PC-9 (cell line): ENCODE data around the gene HK3. TPM values are rescaled to one million over a fixed set of nuclear protein-coding genes. Genes with fewer than 3 reads are reported as not detected.
"Not testable (repeated sequence)": the region's sequence is repeated elsewhere in the genome, so short reads cannot be mapped to it uniquely, and the experiment has no call there.

ENCODE experiments used
- BruUV-seq: library from RNA; stranded (reverse); fragments of 400-500 nt; replicated peaks from 2 replicates; lab custom pipeline; 2021; lab: Mats Ljungman, UMichigan
- CTCF ChIA-PET: fragments of 300-600 bp; sonication (Branson Sonifier 250); formaldehyde crosslinking; loops from one replicate; lab custom pipeline; 2022; ENCODE audit warnings: antibody characterized with exemption; lab: Charles Lee
- POLR2A ChIA-PET: fragments of 300-600 bp; sonication (Branson Sonifier 250); formaldehyde crosslinking; loops from one replicate; lab custom pipeline; 2022; ENCODE audit warnings: antibody characterized with exemption; ENCODE audit not compliant: unreplicated experiment; lab: Charles Lee
- DNase-seq, 2 experiments: peaks; one replicate each; pipeline versions ENCODE4 v3.0.0 to v3.0.0-alpha.2; 2015 to 2022; ENCODE audit warnings: mixed read lengths in 1 of 2
- H2AFZ ChIP-seq: fragments of 200-600 bp; sonication (generic); 2 replicates; pipeline ENCODE4 v1.8.1; 2017; ENCODE audit warnings: antibody characterized with exemption
- H3F3A ChIP-seq: fragments of 200-600 bp; sonication (generic); 2 replicates; pipeline ENCODE4 v1.8.1; 2017; ENCODE audit warnings: antibody characterized with exemption, mild to moderate bottlenecking, low read depth; ENCODE audit not compliant: insufficient read depth
- H3K27ac ChIP-seq: fragments of 200-600 bp; sonication (generic); 2 replicates; pipeline ENCODE4 v1.6.1; 2016; ENCODE audit warnings: mixed run types
- H3K27me3 ChIP-seq: fragments of 200-600 bp; sonication (generic); 2 replicates; pipeline ENCODE4 v1.6.1; 2016; ENCODE audit warnings: low read depth, mixed run types; ENCODE audit not compliant: insufficient read depth
- H3K36me3 ChIP-seq: fragments of 200-600 bp; sonication (generic); 2 replicates; pipeline ENCODE4 v1.6.1; 2016; ENCODE audit warnings: low read depth, mixed run types
- H3K4me1 ChIP-seq: fragments of 200-600 bp; sonication (generic); replicated peaks from 2 replicates; pipeline ENCODE4 v1.6.1; 2016; ENCODE audit warnings: mixed run types; ENCODE audit not compliant: insufficient read depth
- H3K4me2 ChIP-seq: fragments of 200-600 bp; sonication (generic); 2 replicates; pipeline ENCODE4 v1.6.1; 2017; ENCODE audit warnings: mixed run types
- H3K4me3 ChIP-seq: fragments of 200-600 bp; sonication (generic); 2 replicates; pipeline ENCODE4 v1.6.1; 2016; ENCODE audit warnings: mixed run types
- H3K79me2 ChIP-seq: fragments of 200-600 bp; sonication (generic); 2 replicates; pipeline ENCODE4 v1.6.1; 2017; ENCODE audit warnings: low read depth, mixed run types
- H3K9me2 ChIP-seq: fragments of 200-600 bp; sonication (generic); 2 replicates; pipeline ENCODE4 v1.8.1; 2017; ENCODE audit warnings: mild to moderate bottlenecking; ENCODE audit not compliant: insufficient read depth
- H3K9me3 ChIP-seq: fragments of 200-600 bp; sonication (generic); 2 replicates; pipeline ENCODE4 v1.8.1; 2016; ENCODE audit warnings: low read depth; ENCODE audit not compliant: insufficient read depth
- H4K20me1 ChIP-seq: fragments of 200-600 bp; sonication (generic); 2 replicates; pipeline ENCODE4 v1.8.1; 2017; ENCODE audit not compliant: insufficient read depth
- CTCF ChIP-seq: fragments of 200-600 bp; sonication (generic); conservative IDR thresholded peaks from 2 replicates; pipeline ENCODE4 v1.6.1; 2017; ENCODE audit warnings: mixed run types, antibody characterized with exemption, mild to moderate bottlenecking, moderate library complexity
- EZH2 ChIP-seq: fragments of 200-600 bp; sonication (generic); IDR thresholded peaks from 2 replicates; pipeline ENCODE4 v1.8.0; 2017; ENCODE audit warnings: antibody characterized with exemption, low read depth
- intact Hi-C: fragments of 100-400 bp; cut with micrococcal nuclease; formaldehyde crosslinking; loops from one replicate; pipeline ENCODE4 v1.10.0; 2022; ENCODE audit not compliant: unreplicated experiment
- total RNA-seq: library from RNA; stranded (reverse); gene quantifications from 2 replicates; pipeline ENCODE4 v1.2.3, GENCODE V29; 2021

The HK3 gene
- total RNA-seq, 1 experiment from 2014 or later = not detected

GRCh38 chr5:176873541-176874172, 25.5 kb downstream of the HK3 start:
- Histone ChIP-seq H3K4me3 (no peak overlapping the region), H3K9me2 (no peaks in the 10 kb centered on the region), H3K27me3 (no peaks in the 10 kb centered on the region), H3K27ac (no peak overlapping the region), H4K20me1 (no peaks in the 10 kb centered on the region), H3K9me3 (no peaks in the 10 kb centered on the region), H3K79me2 (no peaks in the 10 kb centered on the region), H3K4me2 (no peak overlapping the region), H2AFZ (no peak overlapping the region), H3K36me3 (no peaks in the 10 kb centered on the region), H3K4me1 (no peaks in the 10 kb centered on the region), H3F3A (no peaks in the 10 kb centered on the region)
- no TSS peak for BruUV-seq
- DNase-seq = no peak
- ChIA-PET CTCF (no interaction called here), POLR2A (no interaction called here)
- TF ChIP-seq CTCF (no peak), EZH2 (no peak)
- intact Hi-C loops = no loop called here

GRCh38 chr5:176873011-176873410, 26.1 kb downstream of the HK3 start:
- BruUV-seq, H3K27ac ChIP-seq, H2AFZ ChIP-seq, H3K9me2 ChIP-seq, H3F3A ChIP-seq, POLR2A ChIA-PET, DNase-seq, H4K20me1 ChIP-seq, H3K27me3 ChIP-seq, H3K4me2 ChIP-seq, H3K9me3 ChIP-seq, CTCF ChIA-PET, intact Hi-C loops, H3K79me2 ChIP-seq, H3K4me1 ChIP-seq, H3K4me3 ChIP-seq, H3K36me3 ChIP-seq: not testable (repeated sequence)

DNA sequence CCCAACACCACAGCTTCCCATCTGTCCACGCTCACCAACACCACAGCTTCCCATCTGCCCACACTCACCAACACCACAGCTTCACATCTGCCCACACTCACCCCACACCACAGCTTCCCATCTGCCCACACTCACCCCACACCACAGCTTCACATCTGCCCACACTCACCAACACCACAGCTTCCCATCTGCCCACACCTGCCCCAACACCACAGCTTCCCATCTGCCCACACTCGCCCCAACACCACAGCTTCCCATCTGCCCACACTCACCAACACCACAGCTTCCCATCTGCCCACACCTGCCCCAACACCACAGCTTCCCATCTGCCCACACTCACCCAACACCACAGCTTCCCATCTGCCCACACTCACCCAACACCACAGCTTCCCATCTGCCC, 26.6 kb downstream of the HK3 start:
- H4K20me1 ChIP-seq, H3K36me3 ChIP-seq, H3K9me2 ChIP-seq, POLR2A ChIA-PET, H2AFZ ChIP-seq, H3F3A ChIP-seq, intact Hi-C loops, DNase-seq, H3K27me3 ChIP-seq, H3K4me1 ChIP-seq, BruUV-seq, H3K79me2 ChIP-seq, H3K4me2 ChIP-seq, CTCF ChIA-PET, H3K27ac ChIP-seq, H3K4me3 ChIP-seq, H3K9me3 ChIP-seq: not testable (repeated sequence)

DNA sequence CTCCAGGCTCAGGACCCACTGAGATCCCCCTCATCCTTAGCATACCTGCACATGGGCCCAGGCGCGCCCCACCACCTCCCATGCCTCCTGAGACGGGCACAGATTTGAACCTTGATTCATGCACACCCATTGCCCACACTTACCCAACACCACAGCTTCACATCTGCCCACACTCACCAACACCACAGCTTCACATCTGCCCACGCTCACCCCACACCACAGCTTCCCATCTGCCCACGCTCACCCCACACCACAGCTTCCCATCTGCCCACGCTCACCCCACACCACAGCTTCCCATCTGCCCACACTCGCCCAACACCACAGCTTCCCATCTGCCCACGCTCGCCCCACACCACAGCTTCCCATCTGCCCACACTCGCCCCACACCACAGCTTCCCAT, 28.5 kb downstream of the HK3 start:
- H3K79me2 ChIP-seq, H3K27ac ChIP-seq, H3K9me3 ChIP-seq, H4K20me1 ChIP-seq, intact Hi-C loops, H3F3A ChIP-seq, H3K4me3 ChIP-seq, CTCF ChIA-PET, DNase-seq, H3K27me3 ChIP-seq, H2AFZ ChIP-seq, BruUV-seq, H3K9me2 ChIP-seq, H3K4me1 ChIP-seq, POLR2A ChIA-PET, H3K36me3 ChIP-seq, H3K4me2 ChIP-seq: not testable (repeated sequence)
